Measurements from ENCODE around the gene EN2.
A peak's percentile ranks its signal among the peaks of the same experiment; 100 is the strongest.

EN2 gene

GRCh38 chr7:155412416-155413253, 45.3 kb upstream of the EN2 start:
- TF ChIP-seq BHLHE40 (IDR thresholded peaks at IDR 0.05; ENCODE audit: borderline replicate concordance) (no peak), ARNT (IDR thresholded peaks at IDR 0.05) (no peak; the same call in 1 of the 2 replicates), FOXK2 (IDR thresholded peaks at IDR 0.05) (no peak), SP1 (IDR thresholded peaks at IDR 0.05) (no peak), FOXA1 (IDR thresholded peaks at IDR 0.05) (no peak), LEF1 (IDR thresholded peaks at IDR 0.05; ENCODE audit: borderline replicate concordance) (no peak), SUZ12 (IDR thresholded peaks at IDR 0.05) (no peak), ELF4 (IDR thresholded peaks at IDR 0.05) (no peak), ZNF384 (IDR thresholded peaks at IDR 0.05) (no peak), NFRKB (IDR thresholded peaks at IDR 0.05) (no peak)
- TF ChIP-seq, protein P1, sequence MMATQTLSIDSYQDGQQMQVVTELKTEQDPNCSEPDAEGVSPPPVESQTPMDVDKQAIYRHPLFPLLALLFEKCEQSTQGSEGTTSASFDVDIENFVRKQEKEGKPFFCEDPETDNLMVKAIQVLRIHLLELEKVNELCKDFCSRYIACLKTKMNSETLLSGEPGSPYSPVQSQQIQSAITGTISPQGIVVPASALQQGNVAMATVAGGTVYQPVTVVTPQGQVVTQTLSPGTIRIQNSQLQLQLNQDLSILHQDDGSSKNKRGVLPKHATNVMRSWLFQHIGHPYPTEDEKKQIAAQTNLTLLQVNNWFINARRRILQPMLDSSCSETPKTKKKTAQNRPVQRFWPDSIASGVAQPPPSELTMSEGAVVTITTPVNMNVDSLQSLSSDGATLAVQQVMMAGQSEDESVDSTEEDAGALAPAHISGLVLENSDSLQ (IDR thresholded peaks at IDR 0.05) = no peak
- DNase-seq (ENCODE audit: extremely low spot score) = peak; percentile 94
- POLR2A ChIA-PET = no interaction called here
- CTCF ChIA-PET = interaction anchor here (0.7 to 1.4 kb wide), 3 partner anchors 8 to 13 kb away, joined by 3 to 8 read pairs (median 3); no protein-coding TSS in a partner anchor

- ChIA-PET CTCF (interaction anchor here (1.0 to 1.4 kb wide), 3 partner anchors 20 to 36 kb away, joined by 3 to 5 read pairs (median 3); no protein-coding TSS in a partner anchor), POLR2A (no interaction called here)
- DNase-seq (ENCODE audit: extremely low spot score) = no peak
- TF ChIP-seq LEF1 (IDR thresholded peaks at IDR 0.05; ENCODE audit: borderline replicate concordance) (no peak), SUZ12 (IDR thresholded peaks at IDR 0.05) (no peak), ARNT (IDR thresholded peaks at IDR 0.05) (no peak), ELF4 (IDR thresholded peaks at IDR 0.05) (no peak), FOXA1 (IDR thresholded peaks at IDR 0.05) (no peak), CTBP1 (IDR thresholded peaks at IDR 0.05; ENCODE audit: borderline replicate concordance) (no peak), NFRKB (IDR thresholded peaks at IDR 0.05) (no peak), FOXM1 (IDR thresholded peaks at IDR 0.05; ENCODE audit: borderline replicate concordance) (no peak), SP1 (IDR thresholded peaks at IDR 0.05) (no peak), L3MBTL2 (conservative IDR thresholded peaks at IDR 0.05) (0 out of 2 replicates have a peak, but pooled peaks have one; percentile 16), FOXK2 (IDR thresholded peaks at IDR 0.05) (no peak)
- TF ChIP-seq, protein P1 (IDR thresholded peaks at IDR 0.05) = peak; percentile 95
Measured at GRCh38 chr7:155414547-155415492, 43.1 kb upstream of the EN2 start.

- CTCF ChIA-PET = interaction anchor here (1.2 kb wide), 1 partner anchor 9 kb away, joined by 3 read pairs; no protein-coding TSS in a partner anchor
- no peak for DNase-seq (ENCODE audit: extremely low spot score)
- POLR2A ChIA-PET = interaction anchor here (1.2 kb wide), 2 partner anchors 10 to 40 kb away, joined by 3 to 4 read pairs; no protein-coding TSS in a partner anchor
- TF ChIP-seq L3MBTL2 (conservative IDR thresholded peaks at IDR 0.05) (no peak), FOXK2 (IDR thresholded peaks at IDR 0.05) (no peak), FOXM1 (IDR thresholded peaks at IDR 0.05; ENCODE audit: borderline replicate concordance) (no peak), ELF4 (IDR thresholded peaks at IDR 0.05) (no peak), TARDBP (IDR thresholded peaks at IDR 0.05) (no peak), NFRKB (IDR thresholded peaks at IDR 0.05) (no peak), LEF1 (IDR thresholded peaks at IDR 0.05; ENCODE audit: borderline replicate concordance) (no peak), ZNF384 (IDR thresholded peaks at IDR 0.05) (no peak), HDGF (IDR thresholded peaks at IDR 0.05; ENCODE audit: borderline replicate concordance) (no peak), CTBP1 (IDR thresholded peaks at IDR 0.05; ENCODE audit: borderline replicate concordance) (no peak), FOXA1 (IDR thresholded peaks at IDR 0.05) (no peak), ARNT (IDR thresholded peaks at IDR 0.05) (no peak), SUZ12 (IDR thresholded peaks at IDR 0.05) (no peak), BHLHE40 (IDR thresholded peaks at IDR 0.05; ENCODE audit: borderline replicate concordance) (no peak), SP1 (IDR thresholded peaks at IDR 0.05) (no peak)
Measured at GRCh38 chr7:155416646-155417380, 41.1 kb upstream of the EN2 start.

DNA sequence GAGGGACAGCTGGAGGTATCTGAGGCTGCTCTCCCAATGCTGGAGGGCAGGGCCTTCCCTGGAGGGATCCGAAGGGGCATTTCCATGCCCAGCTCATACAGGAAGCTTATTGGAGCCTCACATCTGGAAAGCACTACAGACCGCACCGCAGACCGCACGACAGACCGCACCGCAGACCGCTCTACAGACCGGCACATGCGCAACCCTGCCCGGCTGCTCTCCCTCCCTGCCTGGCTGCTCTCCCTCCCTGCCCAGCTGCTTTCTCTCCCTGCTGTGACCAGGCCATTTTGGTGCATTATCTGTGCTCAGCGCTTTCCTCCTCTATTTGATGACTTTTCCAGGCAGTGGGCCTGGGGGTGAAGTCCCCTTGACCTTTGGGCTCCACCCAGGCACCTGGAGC, 39.6 kb upstream of the EN2 start:
- ChIA-PET CTCF (no interaction called here), POLR2A (no interaction called here)
- DNase-seq (ENCODE audit: extremely low spot score) = no peak
- no peak for TF ChIP-seq L3MBTL2 (conservative IDR thresholded peaks at IDR 0.05)
- TF ChIP-seq, protein P1 (IDR thresholded peaks at IDR 0.05) = no peak
- TF ChIP-seq BHLHE40 (IDR thresholded peaks at IDR 0.05; ENCODE audit: borderline replicate concordance) = no peak
- TF ChIP-seq TARDBP (IDR thresholded peaks at IDR 0.05) = no peak
